Measurements from ENCODE around the gene CRHR1. TPM values are rescaled to one million over a fixed set of nuclear protein-coding genes. Genes with fewer than 3 reads are reported as not detected.
A peak's percentile ranks its signal among the peaks of the same experiment; 100 is the strongest.

Gene CRHR1
- total and polyA plus RNA-seq, 10 donors: 0.22 TPM; not detected in 9

GRCh38 chr17:45847747-45848146, 63.6 kb downstream of the CRHR1 start:
- DNase-seq: no peak
- TF ChIP-seq POLR2AphosphoS5 (IDR thresholded peaks at IDR 0.05) (no peak), CTCF (IDR thresholded peaks at IDR 0.05 in 8 of 11, conservative IDR thresholded peaks at IDR 0.05 in 3 of 11) (no peak), POLR2A (IDR thresholded peaks at IDR 0.05) (no peak)
- H3K4me1 ChIP-seq: peaks cover 0 to 5% (median 1%) of the 10 kb centered on the region in 6 donors
- WGBS, 5 donors: 74 to 86% (median 81%) methylated on average over 5 of the region's 5 CpGs
- intact Hi-C loops (cut with DNase I; ENCODE audit: low total_unique reads): no loop called here
- H3K4me3 ChIP-seq: no peak overlapping the region
- H3K36me3 ChIP-seq: no peaks in the 10 kb centered on the region
- no peak overlapping the region for H3K27ac ChIP-seq
- H3K9me3 ChIP-seq: no peaks in the 10 kb centered on the region
- H3K27me3 ChIP-seq (replicated peaks in 1 of 7): peaks cover 0 to 31% (median 0%) of the 10 kb centered on the region in 7 donors

GRCh38 chr17:45848405-45848804, 64.3 kb downstream of the CRHR1 start:
- TF ChIP-seq POLR2AphosphoS5 (IDR thresholded peaks at IDR 0.05): no peak
- no peak for TF ChIP-seq CTCF (IDR thresholded peaks at IDR 0.05 in 8 of 11, conservative IDR thresholded peaks at IDR 0.05 in 3 of 11)
- TF ChIP-seq POLR2A (IDR thresholded peaks at IDR 0.05): no peak
- 81 to 92% (median 87%) methylated on average over 9 of the region's 9 CpGs for WGBS, 5 donors
- intact Hi-C loops (cut with DNase I; ENCODE audit: low total_unique reads): no loop called here
- peaks cover 0 to 8% (median 2%) of the 10 kb centered on the region in 6 donors for H3K4me1 ChIP-seq
- H3K27ac ChIP-seq: no peak overlapping the region
- H3K9me3 ChIP-seq: no peaks in the 10 kb centered on the region
- no peaks in the 10 kb centered on the region for H3K36me3 ChIP-seq
- DNase-seq: no peak
- H3K27me3 ChIP-seq (replicated peaks in 1 of 7): peaks cover 0 to 38% (median 0%) of the 10 kb centered on the region in 7 donors
- H3K4me3 ChIP-seq: no peak overlapping the region

GRCh38 chr17:45848868-45849535, 64.9 kb downstream of the CRHR1 start:
- H3K4me1 ChIP-seq: peaks cover 0 to 8% (median 2%) of the 10 kb centered on the region in 6 donors
- intact Hi-C loops (cut with DNase I; ENCODE audit: low total_unique reads): no loop called here
- H3K27me3 ChIP-seq (replicated peaks in 1 of 7): peaks cover 0 to 44% (median 0%) of the 10 kb centered on the region in 7 donors
- H3K36me3 ChIP-seq: no peaks in the 10 kb centered on the region
- peak; percentile 50 for DNase-seq
- TF ChIP-seq CTCF (IDR thresholded peaks at IDR 0.05 in 8 of 11, conservative IDR thresholded peaks at IDR 0.05 in 3 of 11): no peak
- TF ChIP-seq POLR2AphosphoS5 (IDR thresholded peaks at IDR 0.05): no peak
- no peak for TF ChIP-seq POLR2A (IDR thresholded peaks at IDR 0.05)
- H3K9me3 ChIP-seq: no peaks in the 10 kb centered on the region
- H3K4me3 ChIP-seq: no peak overlapping the region
- H3K27ac ChIP-seq: no peak overlapping the region
- WGBS, 5 donors: 71 to 83% (median 76%) methylated on average over 4 to 15 of the region's 15 CpGs

- no peaks in the 10 kb centered on the region for H3K36me3 ChIP-seq
- H3K4me3 ChIP-seq: no peak overlapping the region
- H3K27ac ChIP-seq: no peak overlapping the region
- H3K9me3 ChIP-seq: no peaks in the 10 kb centered on the region
- WGBS, 5 donors: 72 to 81% (median 79%) methylated on average over 2 to 7 of the region's 7 CpGs
- intact Hi-C loops (cut with DNase I; ENCODE audit: low total_unique reads): no loop called here
- H3K27me3 ChIP-seq (replicated peaks in 1 of 7): peaks cover 0 to 49% (median 0%) of the 10 kb centered on the region in 7 donors
- H3K4me1 ChIP-seq: peaks cover 0 to 8% (median 2%) of the 10 kb centered on the region in 6 donors
- peak; percentile 67 for DNase-seq
- no peak for TF ChIP-seq POLR2AphosphoS5 (IDR thresholded peaks at IDR 0.05)
- no peak for TF ChIP-seq CTCF (IDR thresholded peaks at IDR 0.05 in 8 of 11, conservative IDR thresholded peaks at IDR 0.05 in 3 of 11)
- TF ChIP-seq POLR2A (IDR thresholded peaks at IDR 0.05): no peak
These were observed 65.4 kb downstream of the CRHR1 start for GRCh38 chr17:45849536-45849990.

Measured in spleen (tissue), 11 donors.